HG03575 (cell line): ENCODE measurements around the gene POM121.
"Not testable (repeated sequence)": the region's sequence is repeated elsewhere in the genome, so short reads cannot be mapped to it uniquely, and the experiment has no call there.

ENCODE experiments used
- ATAC-seq: cut with Tn5 transposase; IDR thresholded peaks from one replicate; pipeline ENCODE4 v1.9.1; 2021; ENCODE audit not compliant: unreplicated experiment, insufficient number of reproducible peaks, low FRiP score; ENCODE audit errors: extremely low read depth

POM121 gene

DNA sequence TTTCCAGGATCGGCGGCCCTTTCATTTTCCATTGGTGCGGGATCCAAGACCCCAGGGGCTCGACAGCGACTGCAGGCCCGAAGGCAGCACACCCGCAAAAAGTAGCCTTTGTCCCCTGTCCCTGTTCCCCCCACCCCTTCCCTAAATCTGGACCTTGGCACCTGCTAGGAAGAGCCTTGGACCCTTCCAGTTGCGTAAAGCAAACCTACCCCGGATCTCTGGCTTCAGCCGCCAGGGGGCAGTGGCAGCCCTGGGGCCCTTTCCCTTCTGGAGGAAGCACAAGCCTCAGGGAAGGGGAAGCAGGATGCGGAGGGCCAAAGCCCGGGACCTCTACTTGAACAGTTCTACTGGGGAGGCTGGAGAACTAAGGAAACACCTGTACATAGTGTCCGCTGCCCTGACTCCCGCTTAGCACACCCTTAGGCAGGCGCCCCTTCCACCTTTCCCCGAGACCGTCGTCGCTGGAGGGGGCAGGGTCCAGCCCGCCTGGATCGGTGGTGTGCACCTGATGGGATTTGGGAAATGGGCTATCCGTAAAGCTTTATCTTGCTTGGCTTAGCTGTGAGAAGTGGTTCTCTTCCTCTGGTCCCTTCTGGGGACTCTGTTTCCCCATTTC lies 21.3 kb downstream of the POM121 start:
- ATAC-seq: not testable (repeated sequence)

DNA sequence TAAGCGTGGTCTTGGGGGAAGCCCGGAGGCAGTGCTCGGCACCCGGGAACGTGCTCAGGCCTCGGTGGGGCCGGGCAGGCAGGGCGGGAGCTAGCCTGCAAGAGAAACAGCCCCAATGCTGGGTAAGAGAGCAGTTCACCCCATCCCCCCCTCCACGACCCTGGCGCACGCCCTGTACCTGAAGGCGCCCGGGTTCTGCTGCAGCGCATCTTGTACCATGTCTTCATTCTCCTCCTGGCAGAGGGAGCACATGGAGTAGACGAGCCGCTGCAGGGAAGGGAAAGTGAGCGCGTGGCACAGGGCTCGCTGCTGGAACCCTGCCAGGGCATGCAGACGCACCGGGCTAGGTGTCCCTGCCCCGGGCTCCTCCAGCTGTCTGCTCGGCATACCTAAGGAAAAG lies 23.8 kb downstream of the POM121 start:
- not testable (repeated sequence) for ATAC-seq

DNA sequence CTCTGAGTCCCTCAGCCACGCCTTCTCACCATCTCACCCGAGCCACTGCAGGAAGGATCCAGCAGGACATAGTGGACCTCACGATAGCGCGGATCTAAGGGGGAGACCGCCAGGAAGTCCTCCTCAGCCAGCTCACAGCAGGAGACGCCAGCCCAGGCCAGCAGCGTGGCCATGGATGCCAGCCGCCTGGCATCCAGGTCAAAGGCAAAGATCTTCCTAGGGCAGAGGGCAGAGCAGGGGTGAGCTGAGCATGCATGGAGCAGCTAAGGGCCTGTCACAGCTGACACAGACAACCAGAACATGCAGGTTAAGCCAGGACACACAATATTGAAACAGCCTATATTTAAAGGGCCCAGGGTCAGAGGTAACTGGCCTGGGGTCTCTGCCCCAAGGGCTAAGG lies 24.4 kb downstream of the POM121 start:
- ATAC-seq: not testable (repeated sequence)

GRCh38 chr7:72949686-72950085 lies 24.8 kb downstream of the POM121 start:
- ATAC-seq: not testable (repeated sequence)

- ATAC-seq: not testable (repeated sequence)
Measured at GRCh38 chr7:72950432-72950831, 25.5 kb downstream of the POM121 start.

DNA sequence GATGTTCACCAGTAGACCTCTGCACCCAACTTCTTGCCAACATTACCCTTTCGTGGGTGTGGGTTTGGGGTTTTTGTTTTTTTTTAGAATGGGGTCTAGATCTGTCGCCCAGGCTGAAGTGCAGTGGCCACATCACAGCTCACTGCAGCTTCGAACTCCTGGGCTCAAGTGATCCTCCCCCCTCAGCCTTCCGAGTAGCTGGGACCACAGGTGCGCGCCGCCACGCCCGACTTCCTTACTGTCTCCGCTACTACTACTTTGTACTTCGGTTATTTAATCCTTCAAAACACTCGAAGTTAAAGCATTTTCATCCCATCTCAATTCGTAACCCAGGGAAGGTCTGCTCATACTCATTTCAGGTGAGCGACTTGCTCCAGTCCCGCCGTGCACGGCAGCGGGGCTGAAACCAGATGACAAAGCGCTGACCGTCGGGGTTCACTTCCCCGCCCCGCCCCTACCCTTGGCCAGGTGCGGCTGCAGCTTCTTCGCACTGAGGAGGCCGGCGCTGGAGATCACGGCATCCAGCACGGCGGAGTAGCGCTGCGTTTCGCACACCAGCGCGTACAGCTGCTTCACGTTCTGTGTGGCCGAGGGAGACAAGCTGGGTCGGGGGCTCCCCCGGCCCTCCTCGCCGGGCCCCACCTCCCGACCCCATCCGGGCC lies 29.1 kb downstream of the POM121 start:
- not testable (repeated sequence) for ATAC-seq

- ATAC-seq: not testable (repeated sequence)
Measured at GRCh38 chr7:72954563-72955198, 29.8 kb downstream of the POM121 start.

DNA sequence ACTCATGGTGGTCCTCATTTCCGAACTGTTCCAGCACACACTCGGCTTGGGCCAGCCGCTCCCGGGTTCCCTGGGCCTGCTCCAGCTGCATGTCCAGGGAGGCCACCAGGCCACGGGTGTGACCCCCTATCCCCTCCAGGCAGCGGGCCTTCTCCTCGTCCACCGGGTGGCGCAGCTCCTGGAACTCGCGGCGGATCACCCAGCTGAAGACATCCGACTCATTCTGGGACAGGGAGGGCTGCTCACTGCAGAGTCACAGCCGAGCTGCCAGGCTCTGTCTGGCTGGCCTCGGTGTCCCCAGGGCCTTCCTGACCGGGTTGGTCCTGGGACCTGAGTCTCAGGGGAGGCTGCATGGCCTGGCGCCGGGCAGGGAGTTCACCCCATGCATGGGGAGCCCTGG lies 35.1 kb downstream of the POM121 start:
- ATAC-seq: not testable (repeated sequence)

GRCh38 chr7:72960626-72961345 lies 35.9 kb downstream of the POM121 start:
- ATAC-seq: not testable (repeated sequence)

GRCh38 chr7:72961346-72961650 lies 36.4 kb downstream of the POM121 start:
- not testable (repeated sequence) for ATAC-seq

GRCh38 chr7:72963056-72963455 lies 38.2 kb downstream of the POM121 start:
- ATAC-seq: not testable (repeated sequence)

- not testable (repeated sequence) for ATAC-seq
Measured at GRCh38 chr7:72965186-72965975, 40.5 kb downstream of the POM121 start.

DNA sequence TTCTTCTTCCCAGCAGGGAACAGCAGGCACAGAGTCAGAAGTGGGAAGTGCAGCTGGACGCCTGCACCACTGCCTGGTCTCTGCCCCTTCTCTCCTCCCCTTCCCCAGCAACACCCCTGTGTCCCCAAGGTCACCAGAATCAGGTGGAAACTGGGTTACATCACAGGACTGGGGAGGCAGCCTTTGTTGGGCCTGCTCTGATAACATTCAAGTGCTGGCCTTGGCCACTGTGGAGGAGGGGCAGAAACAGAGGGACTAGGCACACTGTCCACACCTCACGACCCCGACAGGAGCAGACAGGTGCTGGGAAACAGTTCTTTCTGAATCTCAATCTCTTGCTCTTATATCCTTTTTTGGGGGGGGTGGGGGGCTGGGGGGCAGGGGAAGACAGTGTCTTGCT lies 42.0 kb downstream of the POM121 start:
- not testable (repeated sequence) for ATAC-seq

DNA sequence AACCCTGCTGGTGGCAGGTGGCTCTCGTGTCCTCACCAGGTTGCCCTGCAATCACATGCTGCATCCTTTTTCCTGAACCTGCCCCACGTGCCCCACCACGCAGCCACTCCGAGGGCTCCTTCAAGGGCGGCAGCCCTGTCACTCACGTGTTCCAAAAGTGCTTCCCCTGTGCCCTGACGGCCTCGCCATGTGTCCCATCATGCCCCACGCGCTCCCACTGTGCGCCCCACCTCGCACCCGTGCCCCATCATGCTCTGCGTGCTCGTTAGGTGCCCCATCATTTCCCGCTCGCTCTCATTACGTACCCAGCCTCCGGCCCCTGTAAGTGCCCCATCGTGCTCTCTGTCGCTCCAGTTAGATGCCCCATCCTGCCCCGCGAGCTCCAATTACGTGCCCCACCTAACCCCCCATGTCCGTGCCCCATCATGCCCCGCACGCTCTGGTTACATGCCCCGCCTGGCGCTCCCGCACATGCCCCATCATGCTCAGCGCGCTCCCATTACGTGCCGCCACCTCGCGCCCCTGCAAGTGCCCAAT lies 44.2 kb downstream of the POM121 start, which contains the start of gene TRIM74:
Gene TRIM74 (minus strand): TSS at position 487 of the 537 bp plus-strand sequence. CDS start 3,309 bp downstream, outside the sequence.
- ATAC-seq: not testable (repeated sequence)

DNA sequence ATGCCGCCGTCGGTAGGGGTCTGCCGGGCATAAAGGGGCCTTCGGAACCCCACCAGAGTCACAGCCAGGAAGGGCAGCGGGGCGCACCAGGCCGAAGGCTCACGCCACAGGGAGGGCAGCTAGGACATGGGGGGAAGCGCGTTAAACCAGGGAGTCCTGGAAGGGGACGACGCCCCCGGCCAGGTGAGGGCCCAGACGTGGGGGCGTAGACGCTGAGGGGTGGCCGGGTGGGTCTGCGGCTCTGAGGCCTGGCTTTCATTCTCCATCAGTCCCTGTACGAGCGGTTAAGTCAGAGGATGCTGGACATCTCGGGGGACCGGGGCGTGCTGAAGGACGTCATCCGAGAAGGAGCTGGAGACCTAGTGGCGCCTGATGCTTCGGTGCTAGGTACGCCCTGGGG lies 44.8 kb downstream of the POM121 start:
- not testable (repeated sequence) for ATAC-seq

DNA sequence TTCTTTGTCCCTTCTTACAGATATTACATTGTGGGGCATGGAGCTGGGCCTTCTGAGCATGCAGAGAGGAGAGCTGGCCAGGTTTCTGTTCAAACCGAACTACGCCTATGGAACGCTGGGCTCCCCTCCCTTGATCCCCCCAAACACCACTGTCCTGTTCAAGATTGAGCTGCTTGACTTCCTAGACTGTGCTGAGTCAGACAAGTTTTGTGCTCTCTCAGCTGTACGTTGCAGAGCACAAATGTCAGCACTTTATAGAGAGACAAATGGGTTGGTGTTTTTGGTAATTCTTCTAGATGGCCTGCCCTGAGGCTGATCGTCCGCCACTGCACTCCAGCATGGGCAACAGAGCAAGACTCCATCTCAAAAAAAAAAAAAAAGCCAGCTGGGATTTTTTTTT lies 46.6 kb downstream of the POM121 start:
- not testable (repeated sequence) for ATAC-seq

- ATAC-seq: not testable (repeated sequence)
Measured at GRCh38 chr7:72974781-72975180, 49.9 kb downstream of the POM121 start.

GRCh38 chr7:72975656-72976286 lies 50.9 kb downstream of the POM121 start:
- ATAC-seq: not testable (repeated sequence)
